ENCODE data around the gene PRDM16.

DNA sequence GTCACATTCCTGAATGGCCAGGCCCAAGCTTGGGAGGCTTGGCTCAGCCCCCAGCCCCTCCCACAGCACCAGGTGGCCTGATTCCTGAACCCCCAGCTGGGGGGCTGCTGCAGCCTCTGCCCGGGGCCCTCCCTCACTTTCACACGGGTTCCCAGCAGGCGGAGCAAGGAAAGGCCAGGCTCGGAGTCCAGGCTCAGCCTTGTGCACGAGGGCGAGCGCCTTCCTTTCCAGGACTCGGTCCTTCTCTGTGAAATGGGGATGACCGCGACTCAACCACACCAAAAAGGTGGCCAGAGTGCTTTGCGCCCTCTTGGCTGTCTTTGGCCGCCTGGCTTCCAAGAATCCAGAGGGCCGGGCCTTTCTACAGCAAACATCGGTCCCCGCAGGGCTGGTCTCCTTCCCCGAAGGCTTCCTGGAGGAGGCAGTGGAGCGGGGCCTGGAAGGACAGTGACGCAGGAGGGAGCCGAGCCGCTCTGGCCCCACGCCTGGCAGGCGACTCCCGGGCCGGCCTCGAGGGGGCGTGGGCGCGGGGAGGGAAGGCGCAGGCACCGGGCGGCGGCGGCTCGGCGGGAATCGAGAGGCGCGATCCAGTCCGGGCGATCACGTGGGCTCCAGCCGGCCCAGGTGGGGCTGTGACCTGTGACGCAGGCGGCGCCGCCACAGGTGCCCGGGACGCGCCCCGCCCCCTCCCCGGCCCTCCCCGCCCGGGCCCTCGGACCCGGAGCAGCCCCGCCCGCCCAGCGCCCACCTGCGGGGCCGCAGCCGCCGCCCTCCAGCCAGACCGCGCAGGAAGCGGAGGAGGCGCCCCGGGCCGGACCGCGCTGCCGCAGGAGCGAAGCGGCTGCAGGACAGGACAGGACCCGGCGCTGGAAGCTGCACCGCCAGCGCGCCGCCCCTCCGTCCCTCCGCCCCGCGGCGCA, 385.1 kb downstream of the PRDM16 start, which contains the start of gene ARHGEF16:
- TF ChIP-seq, protein P1, sequence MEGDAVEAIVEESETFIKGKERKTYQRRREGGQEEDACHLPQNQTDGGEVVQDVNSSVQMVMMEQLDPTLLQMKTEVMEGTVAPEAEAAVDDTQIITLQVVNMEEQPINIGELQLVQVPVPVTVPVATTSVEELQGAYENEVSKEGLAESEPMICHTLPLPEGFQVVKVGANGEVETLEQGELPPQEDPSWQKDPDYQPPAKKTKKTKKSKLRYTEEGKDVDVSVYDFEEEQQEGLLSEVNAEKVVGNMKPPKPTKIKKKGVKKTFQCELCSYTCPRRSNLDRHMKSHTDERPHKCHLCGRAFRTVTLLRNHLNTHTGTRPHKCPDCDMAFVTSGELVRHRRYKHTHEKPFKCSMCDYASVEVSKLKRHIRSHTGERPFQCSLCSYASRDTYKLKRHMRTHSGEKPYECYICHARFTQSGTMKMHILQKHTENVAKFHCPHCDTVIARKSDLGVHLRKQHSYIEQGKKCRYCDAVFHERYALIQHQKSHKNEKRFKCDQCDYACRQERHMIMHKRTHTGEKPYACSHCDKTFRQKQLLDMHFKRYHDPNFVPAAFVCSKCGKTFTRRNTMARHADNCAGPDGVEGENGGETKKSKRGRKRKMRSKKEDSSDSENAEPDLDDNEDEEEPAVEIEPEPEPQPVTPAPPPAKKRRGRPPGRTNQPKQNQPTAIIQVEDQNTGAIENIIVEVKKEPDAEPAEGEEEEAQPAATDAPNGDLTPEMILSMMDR (IDR thresholded peaks at IDR 0.05), result no peak; the same call in 1 of the 2 replicates
- no peak for TF ChIP-seq POLR2AphosphoS5 (IDR thresholded peaks at IDR 0.05; ENCODE audit: low read depth, low read length)
